ENCODE measurements around the gene OSBPL8. TPM values are rescaled to one million over a fixed set of nuclear protein-coding genes. Genes with fewer than 3 reads are reported as not detected.
"Not testable (repeated sequence)": the region's sequence is repeated elsewhere in the genome, so short reads cannot be mapped to it uniquely, and the experiment has no call there.

OSBPL8 gene
- total RNA-seq, 2 experiments from 2014 or later: 101 TPM

DNA sequence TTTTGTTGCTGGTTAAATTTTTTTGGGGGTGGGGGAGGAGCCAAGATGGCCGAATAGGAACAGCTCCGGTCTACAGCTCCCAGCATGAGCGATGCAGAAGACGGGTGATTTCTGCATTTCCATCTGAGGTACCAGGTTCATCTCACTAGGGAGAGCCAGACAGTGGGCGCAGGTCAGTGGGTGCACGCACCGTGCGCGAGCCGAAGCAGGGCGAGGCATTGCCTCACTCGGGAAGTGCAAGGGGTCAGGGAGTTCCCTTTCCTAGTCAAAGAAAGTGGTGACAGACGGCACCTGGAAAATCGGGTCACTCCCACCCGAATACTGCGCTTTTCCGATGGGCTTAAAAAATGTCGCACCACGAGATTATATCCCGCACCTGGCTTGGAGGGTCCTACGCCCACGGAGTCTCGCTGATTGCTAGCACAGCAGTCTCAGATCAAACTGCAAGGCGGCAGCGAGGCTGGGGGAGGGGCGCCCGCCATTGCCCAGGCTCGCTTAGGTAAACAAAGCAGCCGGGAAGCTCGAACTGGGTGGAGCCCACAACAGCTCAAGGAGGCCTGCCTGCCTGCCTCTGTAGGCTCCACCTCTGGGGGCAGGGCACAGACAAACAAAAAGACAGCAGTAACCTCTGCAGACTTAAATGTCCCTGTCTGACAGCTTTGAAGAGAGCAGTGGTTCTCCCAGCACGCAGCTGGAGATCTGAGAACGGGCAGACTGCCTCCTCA, 239.8 kb downstream of the OSBPL8 start:
- not testable (repeated sequence) for ATAC-seq (ENCODE audit: low read depth)

DNA sequence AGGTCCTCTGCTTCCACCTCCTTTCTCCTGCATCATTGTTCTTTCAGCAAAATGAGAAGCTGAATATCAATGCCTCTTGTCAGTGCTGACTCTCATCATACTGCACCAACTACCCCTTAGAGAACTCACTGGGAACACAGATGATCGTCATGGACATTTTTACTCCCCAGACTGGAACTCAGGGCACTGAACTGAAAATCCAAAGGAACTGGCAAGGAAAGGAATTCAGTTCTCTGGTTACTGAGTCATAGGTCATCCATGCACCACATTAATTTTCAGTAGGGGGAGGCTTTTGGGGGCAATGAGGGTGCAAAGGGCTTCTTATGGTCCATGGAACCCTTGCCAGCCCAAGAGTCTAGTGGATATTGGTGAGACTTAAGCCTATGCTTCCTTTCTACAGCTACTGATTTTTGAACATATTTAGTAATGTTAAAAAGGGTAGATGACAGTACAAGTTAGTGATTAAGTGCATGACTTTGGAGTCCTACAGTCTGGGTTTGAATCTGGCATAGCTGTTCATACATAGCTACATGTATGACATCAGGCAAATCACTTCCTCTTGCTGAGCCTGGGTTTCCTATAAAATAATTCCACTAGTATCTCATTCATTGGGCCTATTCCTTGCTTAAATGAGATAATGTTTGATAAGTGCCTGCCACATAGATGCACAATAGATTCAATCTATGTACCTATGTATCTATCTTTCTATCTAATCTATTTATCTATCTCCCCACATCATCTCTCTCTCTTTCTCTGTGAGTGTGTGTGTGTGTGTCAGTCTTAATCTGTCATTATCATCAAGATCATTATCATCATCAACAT, 240.6 kb downstream of the OSBPL8 start:
- DNase-seq (no peak), ATAC-seq (ENCODE audit: low read depth) (no peak)
- POLR2A ChIA-PET: no interaction called here
- no peaks in the 10 kb centered on the region for H3K9me3 Mint-ChIP-seq
- H3K4me3 Mint-ChIP-seq: no peak overlapping the region
- H3K27ac Mint-ChIP-seq: no peak overlapping the region
- no peaks in the 10 kb centered on the region for H3K4me1 Mint-ChIP-seq
- no peaks in the 10 kb centered on the region for H3K36me3 Mint-ChIP-seq
- peaks cover 11% of the 10 kb centered on the region for H3K27me3 Mint-ChIP-seq

More for the DNA sequence above, 239.8 kb downstream of the OSBPL8 start:
- H3K4me3 Mint-ChIP-seq, H3K36me3 Mint-ChIP-seq, H3K9me3 Mint-ChIP-seq, POLR2A ChIA-PET, H3K27ac Mint-ChIP-seq, DNase-seq, H3K4me1 Mint-ChIP-seq: not testable (repeated sequence)
- peaks cover 11% of the 10 kb centered on the region for H3K27me3 Mint-ChIP-seq

DNA sequence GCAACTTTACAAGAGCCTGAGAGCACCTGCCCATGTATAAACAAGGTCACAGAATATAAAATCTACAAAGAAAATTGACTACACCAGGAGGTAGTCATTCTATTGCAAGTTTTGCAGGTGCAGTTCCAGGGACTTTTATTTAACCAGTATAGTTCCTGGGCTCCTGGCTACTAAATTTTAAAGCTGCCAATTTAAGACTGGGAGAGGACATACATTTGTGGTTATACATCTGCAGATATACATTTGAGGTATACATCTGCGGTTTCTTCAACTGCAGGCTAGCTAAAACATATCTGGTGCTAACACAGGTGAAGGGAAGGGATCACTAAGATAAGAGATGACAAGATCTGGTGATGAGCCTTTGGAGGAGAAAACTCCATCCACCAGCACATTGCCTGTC, 241.6 kb downstream of the OSBPL8 start:
- Mint-ChIP-seq H3K4me1 (no peaks in the 10 kb centered on the region), H3K27me3 (peaks cover 11% of the 10 kb centered on the region), H3K4me3 (no peak overlapping the region), H3K27ac (no peak overlapping the region), H3K36me3 (no peaks in the 10 kb centered on the region), H3K9me3 (no peaks in the 10 kb centered on the region)
- no peak for ATAC-seq (ENCODE audit: low read depth)
- DNase-seq: no peak
- POLR2A ChIA-PET: no interaction called here

DNA sequence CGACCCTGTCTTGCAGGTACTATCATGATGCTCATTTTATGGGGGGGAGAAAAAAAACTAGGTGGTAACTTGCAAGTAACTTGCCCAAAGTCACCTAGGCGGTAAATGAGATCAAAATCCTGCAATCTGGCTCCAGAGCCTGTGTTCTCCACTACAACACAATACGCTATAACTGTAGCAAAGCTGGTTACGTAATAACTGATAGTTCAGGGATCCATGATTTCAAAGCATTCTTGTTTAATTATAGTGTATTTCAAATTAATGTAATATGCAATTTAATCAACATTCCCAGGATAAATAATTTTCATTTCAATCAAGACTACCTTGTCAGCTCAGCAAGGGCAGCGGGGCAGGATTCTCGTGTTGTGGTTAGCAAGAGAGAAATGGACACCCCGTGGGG, 243.1 kb downstream of the OSBPL8 start:
- no peak for DNase-seq
- Mint-ChIP-seq H3K27me3 (peaks cover 15% of the 10 kb centered on the region), H3K9me3 (no peaks in the 10 kb centered on the region), H3K4me1 (no peaks in the 10 kb centered on the region), H3K27ac (no peak overlapping the region), H3K36me3 (no peaks in the 10 kb centered on the region), H3K4me3 (no peak overlapping the region)
- ATAC-seq (ENCODE audit: low read depth): no peak
- POLR2A ChIA-PET: no interaction called here

DNA sequence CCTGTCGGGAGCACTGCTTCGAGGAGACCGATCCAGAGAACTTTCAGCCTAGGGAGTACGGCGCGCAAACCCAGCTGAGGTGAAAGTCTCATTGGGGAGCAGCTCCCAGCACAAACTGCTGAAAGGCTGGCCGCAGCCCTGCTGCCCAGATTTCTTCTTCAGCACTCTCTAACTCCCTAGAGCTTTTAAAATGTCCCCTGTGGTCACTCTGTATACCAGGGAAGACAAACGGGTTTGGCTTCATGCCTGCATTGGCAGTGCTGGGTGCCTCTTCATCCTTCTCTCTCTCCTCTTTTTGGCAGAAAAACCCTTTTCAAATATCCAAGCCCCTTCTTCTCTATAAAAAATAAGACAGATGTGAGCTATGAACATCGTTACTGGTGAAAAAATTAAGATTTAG, 246.3 kb downstream of the OSBPL8 start:
- H3K27me3 Mint-ChIP-seq: peaks cover 15% of the 10 kb centered on the region
- no peak for ATAC-seq (ENCODE audit: low read depth)
- H3K27ac Mint-ChIP-seq: no peak overlapping the region
- no peaks in the 10 kb centered on the region for H3K9me3 Mint-ChIP-seq
- no peak for DNase-seq
- no peaks in the 10 kb centered on the region for H3K4me1 Mint-ChIP-seq
- no peak overlapping the region for H3K4me3 Mint-ChIP-seq
- POLR2A ChIA-PET: no interaction called here
- no peaks in the 10 kb centered on the region for H3K36me3 Mint-ChIP-seq

DNA sequence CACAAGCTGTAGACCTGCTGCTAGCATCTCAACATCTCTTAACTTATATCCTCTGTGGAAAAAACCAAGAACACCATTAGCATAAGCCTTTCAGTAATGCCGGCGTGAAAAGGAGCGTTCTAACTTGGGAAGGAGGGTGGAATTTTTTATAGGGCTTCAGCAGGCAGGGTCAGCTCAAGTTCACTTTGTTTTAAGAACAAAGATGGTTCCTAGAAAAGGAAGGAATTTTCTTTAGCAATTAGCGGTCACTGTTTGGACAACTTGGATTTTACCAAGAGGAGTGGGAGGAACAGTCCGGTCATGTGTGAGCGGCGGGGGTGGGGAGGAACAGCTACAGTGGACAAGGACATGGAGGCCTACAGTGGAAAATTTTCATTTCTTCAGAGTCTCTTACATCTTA, 247.3 kb downstream of the OSBPL8 start:
- Mint-ChIP-seq H3K4me3 (no peak overlapping the region), H3K27me3 (peaks cover 12% of the 10 kb centered on the region), H3K27ac (no peak overlapping the region), H3K9me3 (no peaks in the 10 kb centered on the region), H3K4me1 (no peaks in the 10 kb centered on the region), H3K36me3 (no peaks in the 10 kb centered on the region)
- no peak for DNase-seq
- ATAC-seq (ENCODE audit: low read depth): no peak
- POLR2A ChIA-PET: no interaction called here

DNA sequence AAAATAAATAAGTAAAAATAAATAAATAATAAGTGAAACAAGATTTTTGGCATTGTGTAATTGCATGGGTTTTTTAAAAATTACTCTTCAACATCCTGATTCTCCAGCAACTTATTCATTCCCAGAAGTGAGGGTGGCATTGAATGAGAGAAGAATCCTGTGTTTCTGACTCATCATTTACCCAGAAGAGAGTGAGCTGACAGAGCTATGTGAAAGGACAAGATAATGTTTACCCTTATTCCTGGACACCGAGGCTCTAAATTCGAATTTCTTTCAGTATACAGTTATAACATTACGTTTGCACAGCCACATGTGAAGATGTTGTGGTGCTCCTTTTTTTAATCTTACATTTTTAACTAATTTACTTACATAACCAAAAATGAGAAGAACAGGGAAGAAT, 247.8 kb downstream of the OSBPL8 start:
- POLR2A ChIA-PET: no interaction called here
- ATAC-seq (ENCODE audit: low read depth) (no peak), DNase-seq (no peak)
- H3K27ac Mint-ChIP-seq: no peak overlapping the region
- no peaks in the 10 kb centered on the region for H3K9me3 Mint-ChIP-seq
- no peaks in the 10 kb centered on the region for H3K4me1 Mint-ChIP-seq
- no peaks in the 10 kb centered on the region for H3K36me3 Mint-ChIP-seq
- peaks cover 12% of the 10 kb centered on the region for H3K27me3 Mint-ChIP-seq
- no peak overlapping the region for H3K4me3 Mint-ChIP-seq

DNA sequence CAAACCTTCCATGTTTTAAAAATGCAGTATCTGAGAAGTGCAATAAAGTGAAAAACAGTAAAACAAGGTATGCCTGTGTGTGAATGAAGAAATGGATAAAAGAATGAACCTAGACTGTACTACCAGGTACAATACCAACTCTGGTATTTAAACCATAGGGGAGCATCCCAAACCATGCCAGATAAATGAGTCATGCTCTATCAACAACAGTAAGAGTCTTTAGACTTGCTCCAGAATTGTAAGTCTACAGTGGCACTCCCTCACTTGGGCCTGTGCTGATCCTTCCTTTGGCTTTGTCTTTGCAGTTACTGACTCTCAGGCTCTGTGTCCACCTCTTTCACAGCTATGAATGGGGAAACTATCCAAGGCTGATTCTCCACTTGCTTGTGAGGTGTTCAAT, 249.5 kb downstream of the OSBPL8 start:
- no peak for ATAC-seq (ENCODE audit: low read depth)
- no peak overlapping the region for H3K4me3 Mint-ChIP-seq
- no peaks in the 10 kb centered on the region for H3K36me3 Mint-ChIP-seq
- no peaks in the 10 kb centered on the region for H3K9me3 Mint-ChIP-seq
- no peak for DNase-seq
- H3K27me3 Mint-ChIP-seq: peaks cover 9% of the 10 kb centered on the region
- H3K4me1 Mint-ChIP-seq: peaks cover 4% of the 10 kb centered on the region
- POLR2A ChIA-PET: no interaction called here
- H3K27ac Mint-ChIP-seq: no peak overlapping the region

DNA sequence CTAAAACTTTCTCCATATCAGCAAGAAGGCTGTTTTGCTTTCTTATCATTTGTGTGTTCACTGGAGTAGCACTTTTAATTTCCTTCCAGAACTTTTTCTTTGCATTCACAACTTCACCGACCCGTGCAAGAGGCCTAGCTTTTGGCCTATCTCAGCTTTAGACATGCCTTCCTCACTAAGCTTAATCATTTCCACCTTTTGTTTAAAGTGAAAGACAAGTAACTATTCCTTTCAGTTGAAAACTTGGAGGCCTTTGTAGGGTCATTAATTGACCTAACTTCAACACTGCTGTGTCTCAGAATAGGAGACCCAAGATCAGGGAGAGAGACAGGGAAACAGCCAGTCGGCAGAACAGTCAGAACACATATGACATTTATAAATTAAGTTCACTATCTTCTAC, 250.7 kb downstream of the OSBPL8 start:
- peaks cover 2% of the 10 kb centered on the region for H3K9me3 Mint-ChIP-seq
- H3K4me3 Mint-ChIP-seq: no peak overlapping the region
- H3K27ac Mint-ChIP-seq: no peak overlapping the region

DNA sequence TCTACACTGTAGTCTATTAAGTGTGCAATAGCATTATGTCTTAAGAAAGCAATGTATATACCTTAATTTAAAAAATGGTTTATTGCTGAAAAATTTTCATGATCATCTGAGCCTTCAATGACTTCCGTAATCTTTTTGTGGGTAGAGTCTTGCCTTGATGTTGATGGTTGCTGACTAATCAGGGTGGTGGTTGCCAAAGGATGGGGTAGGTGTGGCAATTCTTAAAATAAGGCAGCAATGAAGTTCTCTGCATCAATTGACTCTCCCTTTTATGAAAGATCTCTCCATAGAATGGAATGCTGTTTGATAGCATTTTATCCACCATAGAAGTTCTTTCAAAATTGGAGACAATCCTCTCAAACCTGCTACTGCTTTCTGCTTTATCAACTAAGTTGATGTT, 252.5 kb downstream of the OSBPL8 start:
- no peaks in the 10 kb centered on the region for H3K36me3 Mint-ChIP-seq
- ATAC-seq (ENCODE audit: low read depth) (no peak), DNase-seq (no peak)
- H3K27ac Mint-ChIP-seq: no peak overlapping the region
- H3K4me1 Mint-ChIP-seq: peaks cover 6% of the 10 kb centered on the region
- H3K9me3 Mint-ChIP-seq: peaks cover 2% of the 10 kb centered on the region
- H3K4me3 Mint-ChIP-seq: no peak overlapping the region
- POLR2A ChIA-PET: no interaction called here
- H3K27me3 Mint-ChIP-seq: peaks cover 6% of the 10 kb centered on the region

More for the DNA sequence above, 250.7 kb downstream of the OSBPL8 start:
- ATAC-seq (ENCODE audit: low read depth) (no peak), DNase-seq (no peak)
- Mint-ChIP-seq H3K4me1 (peaks cover 6% of the 10 kb centered on the region), H3K36me3 (no peaks in the 10 kb centered on the region), H3K27me3 (peaks cover 9% of the 10 kb centered on the region)
- POLR2A ChIA-PET: no interaction called here

DNA sequence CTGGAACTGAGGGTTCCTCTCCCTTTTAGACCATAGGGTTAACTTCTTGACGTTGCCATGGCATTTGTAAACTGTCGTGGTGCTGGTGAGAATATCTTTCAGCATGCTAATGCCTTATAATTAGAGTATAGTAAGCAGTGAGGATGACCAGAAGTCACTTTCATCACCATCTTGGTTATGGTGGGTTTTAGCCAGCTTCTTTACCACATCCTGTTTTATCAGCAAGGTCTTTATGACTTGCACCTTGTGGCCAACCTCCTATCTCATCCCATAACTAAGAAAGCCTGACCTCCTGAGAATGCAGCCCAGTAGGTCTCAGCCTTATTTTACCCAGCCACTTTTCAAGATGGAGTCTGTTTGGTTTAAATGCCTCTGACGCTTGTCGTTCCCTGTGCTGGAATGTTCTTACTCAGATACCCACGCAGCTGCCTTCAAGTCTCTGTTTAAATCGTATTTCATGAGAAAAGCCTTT, 255.5 kb downstream of the OSBPL8 start:
- no peak overlapping the region for H3K4me3 Mint-ChIP-seq
- peaks cover 2% of the 10 kb centered on the region for H3K27me3 Mint-ChIP-seq
- DNase-seq: no peak
- peaks cover 2% of the 10 kb centered on the region for H3K9me3 Mint-ChIP-seq
- H3K36me3 Mint-ChIP-seq: no peaks in the 10 kb centered on the region
- no peak for ATAC-seq (ENCODE audit: low read depth)
- POLR2A ChIA-PET: no interaction called here
- H3K27ac Mint-ChIP-seq: no peak overlapping the region
- peaks cover 6% of the 10 kb centered on the region for H3K4me1 Mint-ChIP-seq

DNA sequence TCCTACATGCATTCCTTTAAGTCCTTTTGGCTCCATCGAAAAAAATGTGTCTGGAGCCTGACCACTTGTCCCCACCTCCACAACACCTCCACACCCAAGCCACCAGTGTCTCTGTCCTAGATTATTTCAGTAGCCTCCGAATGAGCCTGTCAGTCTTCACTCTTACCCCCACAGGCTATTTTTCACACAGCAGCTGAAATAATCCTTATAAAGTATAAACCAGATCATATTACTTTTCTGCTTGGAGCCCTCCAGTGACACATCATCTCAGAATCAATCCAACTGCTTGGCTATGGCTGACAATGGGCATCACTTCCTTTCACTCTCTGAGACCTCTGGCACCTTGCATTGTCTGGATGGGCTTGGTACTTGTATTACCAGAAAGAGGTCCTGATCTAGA, 256.2 kb downstream of the OSBPL8 start:
- H3K27ac Mint-ChIP-seq: no peak overlapping the region
- POLR2A ChIA-PET: no interaction called here
- peaks cover 2% of the 10 kb centered on the region for H3K27me3 Mint-ChIP-seq
- no peak overlapping the region for H3K4me3 Mint-ChIP-seq
- peaks cover 2% of the 10 kb centered on the region for H3K9me3 Mint-ChIP-seq
- ATAC-seq (ENCODE audit: low read depth): no peak
- H3K4me1 Mint-ChIP-seq: peaks cover 6% of the 10 kb centered on the region
- H3K36me3 Mint-ChIP-seq: no peaks in the 10 kb centered on the region
- no peak for DNase-seq
